Pancreas (tissue), 10 donors: ENCODE data around the gene SYMPK. TPM values are rescaled to one million over a fixed set of nuclear protein-coding genes. Genes with fewer than 3 reads are reported as not detected.

Experiments
- ATAC-seq, 4 donors: fragments of 200-7000 bp; cut with Tn5 transposase; one replicate each; pipeline versions ENCODE4 v1.8.0 to v1.9.1; 2020; ENCODE audit warnings: mild to moderate bottlenecking in 4 of 4, moderate library complexity in 4 of 4
- DNase-seq, 6 donors: peaks; one replicate each; pipeline ENCODE4 v3.0.0-alpha.2; 2020
- FAIRE-seq: peaks from 2 replicates; lab custom pipeline; 2012; peaks lifted over from hg19 to GRCh38; lab: Jason Lieb, UNC
- H3K27ac ChIP-seq, 4 donors: fragments of 200-600 bp; sonication (generic); 1 replicate in 3 of 4; 2 replicates in 1 of 4; pipeline versions ENCODE4 v1.5.0 to v1.8.0; 2020
- H3K27me3 ChIP-seq, 4 donors: fragments of 200-600 bp; one replicate each; pipeline ENCODE4 v1.8.0; 2021
- H3K36me3 ChIP-seq, 3 donors: fragments of 200-600 bp; sonication (generic) in 1 of 3; one replicate each; pipeline versions ENCODE4 v1.5.0 to v1.8.0; 2020 to 2021
- H3K4me1 ChIP-seq, 3 donors: fragments of 200-600 bp; one replicate each; pipeline ENCODE4 v1.8.0; 2021
- H3K4me3 ChIP-seq, 4 donors: fragments of 200-600 bp; sonication (generic) in 2 of 4; one replicate each; pipeline versions ENCODE4 v1.5.0 to v1.8.0; 2020 to 2021
- H3K9me3 ChIP-seq, 4 donors: fragments of 200-600 bp; one replicate each; pipeline ENCODE4 v1.8.0; 2021
- CTCF ChIP-seq, 4 donors: fragments of 200-600 bp; sonication (generic) in 3 of 4; IDR thresholded peaks; one replicate each; pipeline versions ENCODE4 v1.5.0 to v1.8.0; 2021; ENCODE audit warnings: antibody characterized with exemption in 4 of 4
- WGBS, 2 donors: extraction: QIAGEN DNeasy Blood & Tissue Kit; methylation state at CpG; one replicate each; pipeline ENCODE4 v1.1.7; 2013; 5-methylcytosine and 5-hydroxymethylcytosine counted together
- intact Hi-C, 3 donors: fragments of 100-400 bp; cut with DNase I; formaldehyde crosslinking; loops; one replicate each; pipeline versions ENCODE4 v1.11.1 to v1.14.2; 2022
- polyA plus RNA-seq, 2 donors: library from polyadenylated mRNA; stranded (reverse); fragments of 200-250 nt; gene quantifications; one replicate each; pipeline ENCODE4 v1.2.3, GENCODE V29; 2013
- total RNA-seq, 6 donors: library from RNA; stranded (reverse); fragmentation: NEBNext Ultra II Directional in 4 of 6; extraction: Animal tissue kit (Norgen Biotek cat#: 25700) in 4 of 6; gene quantifications; one replicate each; pipeline versions ENCODE4 v1.2.1 to v1.2.4, GENCODE V29; 2021 to 2023
- donor health status: healthy with polysubstance abuse.
- donor health status: DM: no; HTN: no; CAD: no; lungs with moderate emphysema.
- donor health status: DM: no; HTN: no; CAD: no.
- donor health status: control.
- donor health status: control.
- donor health status: Bipolar disorder and iron deficiency.
- donor health status: DM: yes; HTN: yes; CAD: no.
- donor health status: DM: no; HTN: no; CAD: no.
- donor health status: DM: no; HTN: no; CAD: no.
- donor health status: DM: yes; HTN: yes; CAD: no.

Gene SYMPK
- total and polyA plus RNA-seq, 8 donors: 25.7 to 142 (median 29.2) TPM

DNA sequence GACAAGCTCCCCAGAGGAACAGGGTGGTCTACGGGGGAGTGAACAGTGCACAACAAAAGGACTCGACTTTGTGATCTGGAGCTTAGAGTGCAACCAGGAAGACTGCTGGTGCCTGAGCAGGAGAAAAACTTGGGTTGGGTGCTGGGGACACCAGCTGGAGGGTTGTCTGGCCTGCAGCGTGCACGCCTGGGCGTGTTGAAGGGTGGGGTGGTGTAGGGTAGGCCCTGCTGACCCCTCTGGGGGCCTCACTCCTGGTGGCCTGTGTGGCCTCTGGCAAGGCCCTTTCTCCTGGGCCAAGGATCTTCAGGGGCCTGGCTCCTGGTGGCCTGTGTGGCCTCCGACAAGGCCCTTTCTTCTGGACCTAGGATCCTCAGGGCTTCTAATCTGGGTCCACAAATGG, 43.2 kb downstream of the SYMPK start:
- no peaks in the 10 kb centered on the region for H3K9me3 ChIP-seq
- DNase-seq: no peak
- no peak overlapping the region for H3K4me3 ChIP-seq
- WGBS, 2 donors: 86 to 87% methylated on average over 6 of the region's 6 CpGs
- no peak for FAIRE-seq
- ATAC-seq: no peak
- no peaks in the 10 kb centered on the region for H3K4me1 ChIP-seq
- peaks cover 0 to 13% (median 0%) of the 10 kb centered on the region in 3 donors for H3K36me3 ChIP-seq
- H3K27ac ChIP-seq: no peak overlapping the region
- no peak for TF ChIP-seq CTCF (IDR thresholded peaks at IDR 0.05)
- intact Hi-C loops: loop anchor here in 2 of 3 donors (5.0 to 10.0 kb wide), 2 partner anchors 195 to 198 kb away; no protein-coding TSS in a partner anchor
- no peaks in the 10 kb centered on the region for H3K27me3 ChIP-seq

DNA sequence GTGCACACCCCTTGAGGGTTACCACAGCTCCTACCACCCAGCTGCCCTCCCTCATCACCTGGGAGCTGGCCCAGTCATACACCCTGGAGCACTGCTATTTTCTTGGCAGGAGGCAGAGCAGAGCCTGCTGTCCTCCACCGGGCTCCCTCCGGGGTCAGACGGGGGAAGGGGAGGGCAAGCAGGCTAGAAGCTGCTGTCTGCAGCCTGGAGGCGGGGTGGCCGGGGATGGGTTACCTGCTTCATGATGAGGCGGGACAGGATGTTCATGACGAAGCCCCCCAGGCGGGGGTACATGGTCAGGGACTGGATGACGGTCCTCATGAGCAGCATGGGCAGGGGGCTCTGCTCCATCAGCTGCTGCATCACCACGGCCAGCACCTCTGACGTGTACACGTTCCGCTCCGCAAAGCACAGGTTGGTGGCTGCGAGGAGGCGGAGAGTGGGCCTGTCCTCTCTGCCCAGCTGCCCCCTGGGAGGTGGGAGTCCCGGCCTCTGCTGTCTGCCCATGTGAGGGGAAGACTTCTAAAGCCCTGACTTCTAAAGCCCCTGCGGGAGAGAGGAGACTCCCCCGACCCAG, 45.1 kb downstream of the SYMPK start:
- TF ChIP-seq CTCF (IDR thresholded peaks at IDR 0.05): no peak
- H3K9me3 ChIP-seq: no peaks in the 10 kb centered on the region
- no peak for FAIRE-seq
- ATAC-seq: peak; percentile 15 to 29 (median 16)
- H3K36me3 ChIP-seq: peaks cover 0 to 5% (median 0%) of the 10 kb centered on the region in 3 donors
- no peak overlapping the region for H3K4me3 ChIP-seq
- no peak overlapping the region for H3K27ac ChIP-seq
- WGBS, 2 donors: 76 to 80% methylated on average over 19 of the region's 19 CpGs
- no peaks in the 10 kb centered on the region for H3K27me3 ChIP-seq
- intact Hi-C loops: loop anchor here in 2 of 3 donors (5.0 to 10.0 kb wide), 2 partner anchors 197 to 199 kb away; no protein-coding TSS in a partner anchor
- H3K4me1 ChIP-seq: no peaks in the 10 kb centered on the region
- DNase-seq: peak in 4 of 6 donors; percentile 33 to 82 (median 44)

- H3K27ac ChIP-seq: no peak overlapping the region
Observed at GRCh38 chr19:45817010-45817724, 45.8 kb downstream of the SYMPK start.

GRCh38 chr19:45816236-45817009, 46.5 kb downstream of the SYMPK start:
- Histone ChIP-seq H3K36me3 (no peaks in the 10 kb centered on the region), H3K4me1 (no peaks in the 10 kb centered on the region), H3K9me3 (no peaks in the 10 kb centered on the region), H3K4me3 (no peak overlapping the region), H3K27me3 (no peaks in the 10 kb centered on the region), H3K27ac (no peak overlapping the region)
- ATAC-seq (peak in 2 of 4 donors; percentile 2 to 5), FAIRE-seq (no peak), DNase-seq (no peak)
- intact Hi-C loops: loop anchor here in 2 of 3 donors (5.0 to 10.0 kb wide), 2 partner anchors 198 to 201 kb away; no protein-coding TSS in a partner anchor
- TF ChIP-seq CTCF (IDR thresholded peaks at IDR 0.05): no peak
- WGBS, 2 donors: 74 to 82% methylated on average over 7 to 18 of the region's 18 CpGs

More at GRCh38 chr19:45817010-45817724, 45.8 kb downstream of the SYMPK start:
- Histone ChIP-seq H3K27me3 (no peaks in the 10 kb centered on the region), H3K36me3 (no peaks in the 10 kb centered on the region), H3K9me3 (no peaks in the 10 kb centered on the region), H3K4me1 (no peaks in the 10 kb centered on the region), H3K4me3 (no peak overlapping the region)
- WGBS, 2 donors: 13 to 22% methylated on average over 24 of the region's 24 CpGs
- FAIRE-seq (peak; percentile 34), DNase-seq (peak; percentile 90 to 99 (median 96)), ATAC-seq (peak; percentile 91 to 97 (median 93))
- peak; percentile 94 to 99 (median 98) for TF ChIP-seq CTCF (IDR thresholded peaks at IDR 0.05)
- intact Hi-C loops: loop anchor here in 2 of 3 donors (5.0 to 10.0 kb wide), 2 partner anchors 198 to 200 kb away; no protein-coding TSS in a partner anchor
